Body of pancreas (tissue), 4 donors: ENCODE data around the gene RELB.

ENCODE experiments used
- POLR2A ChIP-seq, 3 donors: fragments of 450-650 bp; IDR thresholded peaks; one replicate each; pipeline ENCODE4 v1.6.1; 2016; ENCODE audit warnings: antibody characterized with exemption in 3 of 3, mild to moderate bottlenecking in 2 of 3
- TF ChIP-seq, protein P1 (sequence below), 7 experiments: fragments of 450-650 bp in 4 of 7; fragments of 200-600 bp in 3 of 7; sonication (generic) in 3 of 7; IDR thresholded peaks; one replicate each; pipeline ENCODE4 v1.5.1; 2016 to 2019; ENCODE audit warnings: antibody characterized with exemption in 7 of 7

DNA sequence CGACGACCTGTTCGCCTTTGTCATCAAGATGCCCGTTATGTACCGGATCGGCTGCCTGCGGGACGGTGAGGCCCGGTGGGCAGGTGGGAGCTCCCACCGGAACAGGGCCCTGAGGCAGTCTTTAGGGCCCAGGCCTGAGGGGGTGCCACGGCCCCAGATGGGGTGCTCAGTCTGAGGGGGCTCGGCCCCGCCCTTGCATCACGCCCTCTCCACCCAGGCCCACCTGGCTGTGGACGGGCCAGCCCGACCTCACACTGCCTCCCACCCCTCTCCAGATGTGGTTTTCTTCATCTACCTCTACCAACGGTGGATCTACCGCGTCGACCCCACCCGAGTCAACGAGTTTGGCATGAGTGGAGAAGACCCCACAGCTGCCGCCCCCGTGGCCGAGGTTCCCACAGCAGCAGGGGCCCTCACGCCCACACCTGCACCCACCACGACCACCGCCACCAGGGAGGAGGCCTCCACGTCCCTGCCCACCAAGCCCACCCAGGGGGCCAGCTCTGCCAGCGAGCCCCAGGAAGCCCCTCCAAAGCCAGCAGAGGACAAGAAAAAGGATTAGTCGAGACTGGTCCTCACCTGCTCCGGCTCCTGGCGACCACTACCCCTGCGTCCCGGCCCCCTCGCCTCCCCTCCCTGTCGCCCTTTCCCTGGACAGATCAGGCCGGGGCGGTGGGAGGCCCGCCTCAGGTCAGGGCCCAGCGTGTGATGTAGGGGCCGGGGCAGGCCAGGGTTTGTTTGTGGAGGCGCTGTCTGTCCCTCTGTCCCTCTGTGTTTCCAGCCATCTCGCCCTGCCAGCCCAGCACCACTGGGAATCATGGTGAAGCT is 8.7 kb upstream of the RELB start:
- TF ChIP-seq, protein P1, sequence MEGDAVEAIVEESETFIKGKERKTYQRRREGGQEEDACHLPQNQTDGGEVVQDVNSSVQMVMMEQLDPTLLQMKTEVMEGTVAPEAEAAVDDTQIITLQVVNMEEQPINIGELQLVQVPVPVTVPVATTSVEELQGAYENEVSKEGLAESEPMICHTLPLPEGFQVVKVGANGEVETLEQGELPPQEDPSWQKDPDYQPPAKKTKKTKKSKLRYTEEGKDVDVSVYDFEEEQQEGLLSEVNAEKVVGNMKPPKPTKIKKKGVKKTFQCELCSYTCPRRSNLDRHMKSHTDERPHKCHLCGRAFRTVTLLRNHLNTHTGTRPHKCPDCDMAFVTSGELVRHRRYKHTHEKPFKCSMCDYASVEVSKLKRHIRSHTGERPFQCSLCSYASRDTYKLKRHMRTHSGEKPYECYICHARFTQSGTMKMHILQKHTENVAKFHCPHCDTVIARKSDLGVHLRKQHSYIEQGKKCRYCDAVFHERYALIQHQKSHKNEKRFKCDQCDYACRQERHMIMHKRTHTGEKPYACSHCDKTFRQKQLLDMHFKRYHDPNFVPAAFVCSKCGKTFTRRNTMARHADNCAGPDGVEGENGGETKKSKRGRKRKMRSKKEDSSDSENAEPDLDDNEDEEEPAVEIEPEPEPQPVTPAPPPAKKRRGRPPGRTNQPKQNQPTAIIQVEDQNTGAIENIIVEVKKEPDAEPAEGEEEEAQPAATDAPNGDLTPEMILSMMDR (IDR thresholded peaks at IDR 0.05) = no peak
- TF ChIP-seq POLR2A (IDR thresholded peaks at IDR 0.05) = no peak
